Liver (tissue), 9 donors: ENCODE measurements around the gene SLIT1. TPM values are rescaled to one million over a fixed set of nuclear protein-coding genes. Genes with fewer than 3 reads are reported as not detected.

Source experiments
- DNase-seq: peaks from one replicate; pipeline ENCODE4 v3.0.0-alpha.2; 2017; ENCODE audit warnings: low spot score
- H3K27ac ChIP-seq, 2 donors: one replicate each; pipeline ENCODE4 v1.7.0; 2013; ENCODE audit warnings: inconsistent platforms in 2 of 2, low read length in 2 of 2, control low read depth in 1 of 2, low read depth in 1 of 2, mild to moderate bottlenecking in 1 of 2
- H3K27me3 ChIP-seq, 4 donors: one replicate each; pipeline versions ENCODE4 v1.6.1 to v1.7.0; 2013; ENCODE audit warnings: low read length in 3 of 4, inconsistent platforms in 1 of 4, mild to moderate bottlenecking in 1 of 4, moderate library complexity in 1 of 4; ENCODE audit not compliant: control insufficient read depth in 4 of 4, insufficient read depth in 4 of 4
- H3K36me3 ChIP-seq, 4 donors: one replicate each; pipeline versions ENCODE4 v1.6.1 to v1.7.0; 2013; ENCODE audit warnings: low read length in 3 of 4, mild to moderate bottlenecking in 3 of 4, low read depth in 1 of 4, moderate library complexity in 1 of 4; ENCODE audit not compliant: control insufficient read depth in 4 of 4, insufficient read depth in 3 of 4
- H3K4me1 ChIP-seq, 4 donors: one replicate each; pipeline versions ENCODE4 v1.6.1 to v1.7.0; 2013; ENCODE audit warnings: low read length in 3 of 4, mild to moderate bottlenecking in 3 of 4, moderate library complexity in 1 of 4; ENCODE audit not compliant: control insufficient read depth in 4 of 4, insufficient read depth in 4 of 4
- H3K4me3 ChIP-seq, 3 donors: one replicate each; pipeline versions ENCODE4 v1.6.1 to v1.7.0; 2013; ENCODE audit warnings: low read length in 3 of 3, control low read depth in 1 of 3, low read depth in 1 of 3, mild to moderate bottlenecking in 1 of 3
- H3K9ac ChIP-seq, 2 donors: one replicate each; pipeline ENCODE4 v1.7.0; 2013; ENCODE audit warnings: low read length in 2 of 2, mild to moderate bottlenecking in 2 of 2, moderate library complexity in 2 of 2, control low read depth in 1 of 2, low read depth in 1 of 2
- H3K9me3 ChIP-seq, 4 donors: one replicate each; pipeline versions ENCODE4 v1.6.1 to v1.7.0; 2013; ENCODE audit warnings: low read length in 3 of 4; ENCODE audit not compliant: control insufficient read depth in 4 of 4
- CTCF ChIP-seq: fragments of 150-350 bp; IDR thresholded peaks from 2 replicates; pipeline ENCODE4 v1.5.1; 2017; ENCODE audit warnings: improper control_type of control experiment, low read depth, low read length; ENCODE audit not compliant: missing input control
- EGR1 ChIP-seq, 2 donors: IDR thresholded peaks; 2 replicates each; pipeline ENCODE4 v1.6.1; 2016 to 2018; ENCODE audit warnings: antibody characterized with exemption in 2 of 2, low read depth in 2 of 2
- FOXA1 ChIP-seq: IDR thresholded peaks from 2 replicates; pipeline ENCODE4 v1.6.1; 2016; ENCODE audit warnings: antibody characterized with exemption
- FOXA2 ChIP-seq: IDR thresholded peaks from 2 replicates; pipeline ENCODE4 v1.6.1; 2016; ENCODE audit warnings: antibody characterized with exemption
- HNF4G ChIP-seq: IDR thresholded peaks from 2 replicates; pipeline ENCODE4 v1.6.1; 2016; ENCODE audit warnings: antibody characterized with exemption
- JUND ChIP-seq, 2 donors: IDR thresholded peaks; 2 replicates each; pipeline ENCODE4 v1.6.1; 2016; ENCODE audit warnings: antibody characterized with exemption in 2 of 2
- NR2F2 ChIP-seq: IDR thresholded peaks from 2 replicates; pipeline ENCODE4 v1.6.1; 2016; ENCODE audit warnings: antibody characterized with exemption
- RAD21 ChIP-seq, 2 donors: IDR thresholded peaks; 2 replicates each; pipeline ENCODE4 v1.6.1; 2016; ENCODE audit warnings: antibody characterized with exemption in 2 of 2, mild to moderate bottlenecking in 2 of 2
- RXRA ChIP-seq, 2 donors: IDR thresholded peaks; 2 replicates each; pipeline ENCODE4 v1.6.1; 2017 to 2018; ENCODE audit warnings: antibody characterized with exemption in 2 of 2, mild to moderate bottlenecking in 1 of 2
- SP1 ChIP-seq: IDR thresholded peaks from 2 replicates; pipeline ENCODE4 v1.6.1; 2018; ENCODE audit warnings: antibody characterized with exemption, mild to moderate bottlenecking
- TAF1 ChIP-seq: conservative IDR thresholded peaks from 2 replicates; pipeline ENCODE4 v1.6.1; 2016; ENCODE audit warnings: antibody characterized with exemption, mild to moderate bottlenecking
- YY1 ChIP-seq: IDR thresholded peaks from 2 replicates; pipeline ENCODE4 v1.6.1; 2016; ENCODE audit warnings: antibody characterized with exemption, mild to moderate bottlenecking
- ZBTB33 ChIP-seq: IDR thresholded peaks from 2 replicates; pipeline ENCODE4 v1.6.1; 2016; ENCODE audit warnings: antibody characterized with exemption
- WGBS: extraction: QIAGEN DNeasy Blood & Tissue Kit; methylation state at CpG from one replicate; pipeline ENCODE4 v1.1.7; 2013; 5-methylcytosine and 5-hydroxymethylcytosine counted together
- polyA plus RNA-seq, 2 donors: library from polyadenylated mRNA; stranded (reverse) in 1 of 2; unstranded in 1 of 2; fragments of 200-250 nt in 1 of 2; fragments of >200 nt in 1 of 2; fragmentation: Nextera tagmentation in 1 of 2; extraction: Ambion mirVana in 1 of 2; gene quantifications; one replicate each; pipeline versions ENCODE4 v1.2.1 to v1.2.3, GENCODE V29; 2013 to 2015
- total RNA-seq, 2 donors: library from RNA; depleted of rRNA; stranded (reverse); fragments of >200 nt; gene quantifications; one replicate each; pipeline ENCODE4 v1.2.3, GENCODE V29; 2014
- donor health status: healthy.
- donor health status: healthy.
- donor health status: healthy.
- donor health status: healthy.
- donor health status: healthy.

SLIT1 gene
- total and polyA plus RNA-seq, 4 donors: under 0.01 to 0.14 (median 0.06) TPM

GRCh38 chr10:97120370-97120769 lies 65.4 kb downstream of the SLIT1 start (continued):
- TF ChIP-seq ZBTB33 (no peak), FOXA2 (no peak), CTCF (no peak), SP1 (no peak)

- no peak for DNase-seq
- H3K27ac ChIP-seq: no peak overlapping the region
- no peak overlapping the region for H3K9ac ChIP-seq
- H3K27me3 ChIP-seq: peaks cover 0 to 4% (median 0%) of the 10 kb centered on the region in 4 donors
- no peak overlapping the region for H3K4me3 ChIP-seq
- 62% methylated on average over 20 of the region's 20 CpGs for WGBS
- no peaks in the 10 kb centered on the region for H3K36me3 ChIP-seq
- H3K9me3 ChIP-seq: no peaks in the 10 kb centered on the region
- H3K4me1 ChIP-seq: no peaks in the 10 kb centered on the region
- TF ChIP-seq JUND (IDR thresholded peaks at IDR 0.05): no peak
- no peak for TF ChIP-seq RXRA (IDR thresholded peaks at IDR 0.05)
- TF ChIP-seq TAF1: no peak
- no peak for TF ChIP-seq NR2F2
- no peak for TF ChIP-seq CTCF
- no peak for TF ChIP-seq FOXA1
- TF ChIP-seq EGR1 (IDR thresholded peaks at IDR 0.05; ENCODE audit: low read depth in 2 of 2): no peak
- TF ChIP-seq RAD21 (IDR thresholded peaks at IDR 0.05): no peak
- no peak for TF ChIP-seq ZBTB33
- TF ChIP-seq YY1: no peak
These were observed 66.6 kb downstream of the SLIT1 start for GRCh38 chr10:97119058-97119745.

- H3K27me3 ChIP-seq: peaks cover 0 to under 1% (median 0%) of the 10 kb centered on the region in 4 donors
- H3K4me1 ChIP-seq: no peaks in the 10 kb centered on the region
- no peak overlapping the region for H3K9ac ChIP-seq
- TF ChIP-seq CTCF (peak; percentile 38), RAD21 (IDR thresholded peaks at IDR 0.05) (peak; percentile 67 to 71), HNF4G (no peak)
- no peak for DNase-seq
- no peaks in the 10 kb centered on the region for H3K36me3 ChIP-seq
- no peak overlapping the region for H3K27ac ChIP-seq
- no peaks in the 10 kb centered on the region for H3K9me3 ChIP-seq
- WGBS: 44% methylated on average over 3 of the region's 3 CpGs
- no peak overlapping the region for H3K4me3 ChIP-seq
These were observed 68.4 kb downstream of the SLIT1 start for GRCh38 chr10:97117372-97117771.
